ENCODE measurements around the gene TMEM178A.
"Not testable (repeated sequence)": the region's sequence is repeated elsewhere in the genome, so short reads cannot be mapped to it uniquely, and the experiment has no call there.

TMEM178A gene
- 0 to 0.67 (median 0) reads per million in 9 experiments for total RNA-seq

DNA sequence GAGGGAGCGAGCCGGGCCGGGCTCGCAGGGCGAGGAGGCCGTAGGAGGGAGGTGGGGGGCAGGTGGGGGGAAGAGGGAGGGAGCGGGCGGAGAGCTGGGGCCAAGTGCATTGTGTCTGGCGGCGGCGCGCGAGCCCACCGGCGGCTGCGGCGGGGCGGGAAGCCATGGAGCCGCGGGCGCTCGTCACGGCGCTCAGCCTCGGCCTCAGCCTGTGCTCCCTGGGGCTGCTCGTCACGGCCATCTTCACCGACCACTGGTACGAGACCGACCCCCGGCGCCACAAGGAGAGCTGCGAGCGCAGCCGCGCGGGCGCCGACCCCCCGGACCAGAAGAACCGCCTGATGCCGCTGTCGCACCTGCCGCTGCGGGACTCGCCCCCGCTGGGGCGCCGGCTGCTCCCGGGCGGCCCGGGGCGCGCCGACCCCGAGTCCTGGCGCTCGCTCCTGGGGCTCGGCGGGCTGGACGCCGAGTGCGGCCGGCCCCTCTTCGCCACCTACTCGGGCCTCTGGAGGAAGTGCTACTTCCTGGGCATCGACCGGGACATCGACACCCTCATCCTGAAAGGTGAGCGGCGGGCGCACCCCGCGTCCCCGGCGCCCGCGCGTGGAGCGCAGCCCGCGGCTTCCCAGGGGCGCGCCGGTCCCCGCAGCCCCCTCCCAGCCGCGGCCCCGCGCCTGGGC is at the start of gene TMEM178A:
Gene TMEM178A (plus strand): TSS at position 107 of the 680 bp plus-strand sequence. CDS start 58 bp downstream, at position 165.
- Mint-ChIP-seq H3K27me3 (peaks cover 65 to 72% of the 10 kb centered on the region in 2 donors), H3K9me3 (no peaks in the 10 kb centered on the region), H3K27ac (no peak within 1 kb of the TSS), H3K4me3 (peak within 1 kb of the TSS; percentile 59 to 60), H3K36me3 (ENCODE audit: insufficient read depth) (peaks cover 2% of the 10 kb centered on the region), H3K4me1 (ENCODE audit: low read depth in 2 of 2) (peaks cover 0 to 11% of the 10 kb centered on the region in 2 donors)
- ATAC-seq (replicated peaks): no peak
- no peak for DNase-seq

- Mint-ChIP-seq H3K4me3 (no peak overlapping the region), H3K4me1 (ENCODE audit: low read depth in 2 of 2) (peaks cover 0 to 5% of the 10 kb centered on the region in 2 donors), H3K27me3 (peaks cover 20 to 29% of the 10 kb centered on the region in 2 donors), H3K36me3 (ENCODE audit: insufficient read depth) (no peaks in the 10 kb centered on the region), H3K9me3 (no peaks in the 10 kb centered on the region), H3K27ac (no peak overlapping the region)
- ATAC-seq (replicated peaks) (no peak), DNase-seq (no peak)
Observed at GRCh38 chr2:39618236-39618635, 47.5 kb upstream of the TMEM178A start.

GRCh38 chr2:39618736-39619135 is 47.0 kb upstream of the TMEM178A start:
- H3K27ac Mint-ChIP-seq: no peak overlapping the region
- ATAC-seq (replicated peaks): no peak
- peaks cover 24 to 34% of the 10 kb centered on the region in 2 donors for H3K27me3 Mint-ChIP-seq
- H3K36me3 Mint-ChIP-seq (ENCODE audit: insufficient read depth): no peaks in the 10 kb centered on the region
- no peaks in the 10 kb centered on the region for H3K9me3 Mint-ChIP-seq
- no peak for DNase-seq
- no peak overlapping the region for H3K4me3 Mint-ChIP-seq
- peaks cover 0 to 5% of the 10 kb centered on the region in 2 donors for H3K4me1 Mint-ChIP-seq (ENCODE audit: low read depth in 2 of 2)

DNA sequence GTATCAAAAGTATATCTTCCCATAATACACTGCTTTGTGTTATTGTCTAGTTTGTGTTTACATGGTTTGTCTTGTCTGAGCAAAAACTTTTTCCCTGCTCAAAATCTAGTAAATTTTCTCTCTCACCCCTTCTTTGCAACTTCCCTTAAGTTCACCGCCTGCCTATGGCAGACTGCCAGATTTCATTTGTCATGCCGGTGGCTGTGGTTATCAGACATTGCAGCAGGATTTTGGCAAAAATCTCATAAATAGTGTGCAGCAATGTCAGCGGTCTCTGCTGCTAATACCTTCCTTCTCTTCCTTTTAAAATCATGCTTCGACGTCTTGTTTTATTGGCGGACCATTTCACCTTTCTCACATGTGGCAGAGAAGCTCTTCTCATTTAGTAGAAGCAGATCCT is 45.6 kb upstream of the TMEM178A start:
- no peak overlapping the region for H3K4me3 Mint-ChIP-seq
- DNase-seq (no peak), ATAC-seq (replicated peaks) (no peak)
- H3K27ac Mint-ChIP-seq: no peak overlapping the region
- H3K4me1 Mint-ChIP-seq (ENCODE audit: low read depth in 2 of 2): peaks cover 0 to 5% of the 10 kb centered on the region in 2 donors
- H3K27me3 Mint-ChIP-seq: peaks cover 33 to 43% of the 10 kb centered on the region in 2 donors
- no peaks in the 10 kb centered on the region for H3K36me3 Mint-ChIP-seq (ENCODE audit: insufficient read depth)
- no peaks in the 10 kb centered on the region for H3K9me3 Mint-ChIP-seq

DNA sequence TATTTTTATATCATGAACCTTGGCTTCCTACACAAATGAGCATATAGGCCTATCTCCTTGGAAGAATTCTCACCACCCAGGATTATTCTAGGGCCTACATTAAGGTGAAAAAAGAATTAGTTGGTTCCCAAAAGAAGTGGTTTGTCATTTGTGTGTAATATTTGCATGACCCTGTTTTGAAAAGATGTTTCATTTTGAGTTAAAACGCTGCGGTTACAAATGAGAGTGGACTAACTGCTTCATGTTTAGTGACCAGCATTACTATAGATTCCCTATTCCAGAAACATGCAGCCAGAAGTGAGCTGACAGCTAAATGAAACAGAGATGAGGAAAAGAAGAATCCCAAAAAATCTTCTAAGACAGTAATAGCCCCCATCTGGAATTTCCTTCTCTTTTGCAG is 44.1 kb upstream of the TMEM178A start:
- ATAC-seq (replicated peaks) (no peak), DNase-seq (no peak)
- peaks cover 41 to 51% of the 10 kb centered on the region in 2 donors for H3K27me3 Mint-ChIP-seq
- H3K27ac Mint-ChIP-seq: no peak overlapping the region
- peaks cover 0 to 5% of the 10 kb centered on the region in 2 donors for H3K4me1 Mint-ChIP-seq (ENCODE audit: low read depth in 2 of 2)
- H3K4me3 Mint-ChIP-seq: no peak overlapping the region
- no peaks in the 10 kb centered on the region for H3K36me3 Mint-ChIP-seq (ENCODE audit: insufficient read depth)
- H3K9me3 Mint-ChIP-seq: no peaks in the 10 kb centered on the region

GRCh38 chr2:39622860-39623259 is 42.9 kb upstream of the TMEM178A start:
- no peak for DNase-seq

GRCh38 chr2:39623917-39624316 is 41.8 kb upstream of the TMEM178A start:
- Mint-ChIP-seq H3K9me3 (no peaks in the 10 kb centered on the region), H3K27ac (no peak overlapping the region), H3K27me3 (peaks cover 41% of the 10 kb centered on the region in 2 donors), H3K4me1 (ENCODE audit: low read depth in 2 of 2) (peaks cover 0 to 5% of the 10 kb centered on the region in 2 donors), H3K4me3 (no peak overlapping the region), H3K36me3 (ENCODE audit: insufficient read depth) (no peaks in the 10 kb centered on the region)
- no peak for DNase-seq
- no peak for ATAC-seq (replicated peaks)

More at GRCh38 chr2:39622860-39623259, 42.9 kb upstream of the TMEM178A start:
- no peaks in the 10 kb centered on the region for H3K36me3 Mint-ChIP-seq (ENCODE audit: insufficient read depth)
- ATAC-seq (replicated peaks): no peak
- no peak overlapping the region for H3K27ac Mint-ChIP-seq
- peaks cover 0 to 5% of the 10 kb centered on the region in 2 donors for H3K4me1 Mint-ChIP-seq (ENCODE audit: low read depth in 2 of 2)
- no peak overlapping the region for H3K4me3 Mint-ChIP-seq
- no peaks in the 10 kb centered on the region for H3K9me3 Mint-ChIP-seq
- peaks cover 41% of the 10 kb centered on the region in 2 donors for H3K27me3 Mint-ChIP-seq

- Mint-ChIP-seq H3K4me3 (no peak overlapping the region), H3K9me3 (no peaks in the 10 kb centered on the region), H3K27ac (no peak overlapping the region), H3K4me1 (ENCODE audit: low read depth in 2 of 2) (peaks cover 0 to under 1% of the 10 kb centered on the region in 2 donors), H3K36me3 (ENCODE audit: insufficient read depth) (no peaks in the 10 kb centered on the region), H3K27me3 (peaks cover 36 to 40% of the 10 kb centered on the region in 2 donors)
- ATAC-seq (replicated peaks) (no peak), DNase-seq (no peak)
Observed at GRCh38 chr2:39625193-39625926, 40.4 kb upstream of the TMEM178A start.

- Mint-ChIP-seq H3K36me3 (ENCODE audit: insufficient read depth) (no peaks in the 10 kb centered on the region), H3K27me3 (peaks cover 31 to 35% of the 10 kb centered on the region in 2 donors), H3K4me1 (ENCODE audit: low read depth in 2 of 2) (no peaks in the 10 kb centered on the region), H3K4me3 (no peak overlapping the region), H3K27ac (no peak overlapping the region), H3K9me3 (no peaks in the 10 kb centered on the region)
- DNase-seq (no peak), ATAC-seq (replicated peaks) (no peak)
Observed at GRCh38 chr2:39625927-39626270, 39.8 kb upstream of the TMEM178A start.

DNA sequence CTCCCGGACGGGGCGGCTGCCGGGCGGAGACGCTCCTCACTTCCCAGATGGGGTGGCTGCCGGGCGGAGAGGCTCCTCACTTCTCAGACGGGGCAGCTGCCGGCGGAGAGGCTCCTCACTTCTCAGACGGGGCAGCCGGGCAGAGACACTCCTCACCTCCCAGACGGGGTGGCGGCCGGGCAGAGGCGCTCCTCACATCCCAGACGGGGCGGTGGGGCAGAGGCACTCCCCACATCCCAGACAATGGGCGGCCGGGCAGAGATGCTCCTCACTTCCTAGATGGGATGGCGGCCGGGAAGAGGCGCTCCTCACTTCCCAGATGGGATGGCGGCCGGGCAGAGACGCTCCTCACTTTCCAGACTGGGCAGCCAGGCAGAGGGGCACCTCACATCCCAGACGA is 37.4 kb upstream of the TMEM178A start:
- peaks cover 21 to 28% of the 10 kb centered on the region in 2 donors for H3K27me3 Mint-ChIP-seq
- H3K9me3 Mint-ChIP-seq; H3K4me3 Mint-ChIP-seq; H3K4me1 Mint-ChIP-seq (ENCODE audit: low read depth in 2 of 2); ATAC-seq (replicated peaks); H3K36me3 Mint-ChIP-seq (ENCODE audit: insufficient read depth); H3K27ac Mint-ChIP-seq; DNase-seq: not testable (repeated sequence)

DNA sequence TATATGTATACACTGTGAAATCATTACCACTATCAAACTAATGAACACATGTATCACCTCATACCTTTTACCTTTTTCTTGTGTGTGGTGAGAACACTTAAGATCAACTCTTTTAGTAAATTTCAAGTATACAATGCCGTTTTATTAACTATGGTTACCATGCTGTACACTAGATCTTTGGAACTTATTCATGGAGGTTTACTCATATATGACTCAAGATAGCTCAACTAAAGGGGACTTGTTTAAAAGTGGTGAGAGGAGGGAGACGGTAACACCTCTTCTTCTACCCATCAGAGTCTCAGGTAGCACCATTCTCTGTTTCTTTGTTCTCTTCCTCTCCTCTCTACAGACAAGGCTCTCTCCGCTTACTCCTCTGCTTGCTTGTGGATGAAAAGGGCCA is 36.1 kb upstream of the TMEM178A start:
- ATAC-seq (replicated peaks): no peak
- Mint-ChIP-seq H3K9me3 (no peaks in the 10 kb centered on the region), H3K36me3 (ENCODE audit: insufficient read depth) (no peaks in the 10 kb centered on the region), H3K27me3 (peaks cover 8 to 15% of the 10 kb centered on the region in 2 donors), H3K4me1 (ENCODE audit: low read depth in 2 of 2) (no peaks in the 10 kb centered on the region), H3K4me3 (no peak overlapping the region), H3K27ac (no peak overlapping the region)
- no peak for DNase-seq

DNA sequence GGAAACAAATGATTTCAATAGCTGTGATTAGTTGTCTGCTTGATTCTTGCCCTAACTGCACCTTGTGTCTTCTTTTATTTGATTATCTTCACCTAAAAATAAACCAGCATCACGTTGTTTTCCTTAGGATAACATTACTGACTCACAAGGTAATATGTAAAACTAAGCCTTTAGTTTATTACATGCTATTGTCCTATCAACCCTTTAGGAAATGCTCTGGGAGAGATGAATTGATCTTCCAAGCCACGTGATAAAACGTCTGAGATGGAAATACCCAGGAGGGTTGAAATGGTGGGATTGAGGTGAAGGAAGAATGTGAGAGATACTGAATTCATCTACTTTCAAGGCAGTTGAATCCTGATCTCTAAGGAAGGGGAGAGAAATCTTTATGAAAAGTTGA is 34.5 kb upstream of the TMEM178A start:
- ATAC-seq (replicated peaks) (no peak), DNase-seq (no peak)
- no peaks in the 10 kb centered on the region for H3K4me1 Mint-ChIP-seq (ENCODE audit: low read depth in 2 of 2)
- H3K36me3 Mint-ChIP-seq (ENCODE audit: insufficient read depth): no peaks in the 10 kb centered on the region
- no peak overlapping the region for H3K27ac Mint-ChIP-seq
- peaks cover 5 to 17% of the 10 kb centered on the region in 2 donors for H3K27me3 Mint-ChIP-seq
- H3K4me3 Mint-ChIP-seq: no peak overlapping the region
- no peaks in the 10 kb centered on the region for H3K9me3 Mint-ChIP-seq

- Mint-ChIP-seq H3K4me3 (no peak overlapping the region), H3K36me3 (ENCODE audit: insufficient read depth) (no peaks in the 10 kb centered on the region), H3K27ac (no peak overlapping the region), H3K4me1 (ENCODE audit: low read depth in 2 of 2) (no peaks in the 10 kb centered on the region), H3K9me3 (no peaks in the 10 kb centered on the region), H3K27me3 (peaks cover 5 to 14% of the 10 kb centered on the region in 2 donors)
- ATAC-seq (replicated peaks): no peak
- no peak for DNase-seq
Observed at GRCh38 chr2:39631718-39632117, 34.0 kb upstream of the TMEM178A start.

DNA sequence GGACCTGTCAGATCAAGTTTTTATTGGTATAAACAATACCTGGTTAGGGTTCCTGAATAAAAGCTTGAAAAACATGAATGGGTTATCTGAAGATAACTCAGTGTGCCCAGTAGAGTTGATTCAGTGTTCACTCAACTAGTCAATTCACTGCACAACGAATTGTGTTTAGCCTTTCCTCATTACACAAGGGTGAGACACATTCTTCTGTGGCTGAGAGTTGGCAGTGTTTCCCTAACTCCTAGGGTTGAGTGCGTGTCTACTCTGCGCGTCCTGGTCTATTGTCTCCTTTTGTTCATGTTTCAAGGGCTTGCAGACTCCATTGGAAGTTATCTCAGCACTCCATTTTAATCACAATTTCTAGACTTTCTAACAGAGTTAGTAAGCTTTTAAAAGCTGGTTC is 32.8 kb upstream of the TMEM178A start:
- Mint-ChIP-seq H3K4me1 (ENCODE audit: low read depth in 2 of 2) (no peaks in the 10 kb centered on the region), H3K27ac (no peak overlapping the region), H3K9me3 (no peaks in the 10 kb centered on the region), H3K27me3 (peaks cover 5 to 12% of the 10 kb centered on the region in 2 donors), H3K4me3 (no peak overlapping the region), H3K36me3 (ENCODE audit: insufficient read depth) (no peaks in the 10 kb centered on the region)
- ATAC-seq (replicated peaks): no peak
- no peak for DNase-seq

Measured in effector memory CD8-positive, alpha-beta T cell (primary cell).